Smooth muscle cell of the brain vasculature (primary cell): ENCODE measurements around the gene AQP7.
"Not testable (repeated sequence)": the region's sequence is repeated elsewhere in the genome, so short reads cannot be mapped to it uniquely, and the experiment has no call there.

Experiments used
- DNase-seq: peaks from one replicate; pipeline ENCODE4 v3.0.0-alpha.2; 2012; ENCODE audit warnings: low read depth, low spot score

AQP7 gene

GRCh38 chr9:33433871-33434270 is 31.5 kb upstream of the AQP7 start:
- no peak for DNase-seq

DNA sequence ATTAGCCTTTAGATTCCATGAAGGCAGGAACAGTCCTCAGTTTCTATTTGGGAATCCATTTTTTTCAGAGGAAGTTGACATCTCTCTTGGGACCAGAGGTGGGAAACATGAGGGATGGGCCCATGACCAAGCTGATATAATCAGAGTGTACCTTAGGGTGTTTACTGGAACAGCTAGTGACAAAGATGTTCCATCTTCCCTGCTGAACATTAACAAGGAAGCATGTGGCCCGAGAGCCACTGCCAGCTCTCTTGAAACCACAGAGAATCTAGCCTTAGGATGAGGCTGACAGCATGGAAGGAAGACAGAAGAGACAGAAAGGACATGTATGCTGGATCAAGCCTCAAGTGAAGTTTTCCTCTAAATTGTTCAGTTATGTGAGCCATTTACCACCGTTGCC is 29.1 kb upstream of the AQP7 start:
- DNase-seq, result no peak

GRCh38 chr9:33430942-33431341 is 28.6 kb upstream of the AQP7 start:
- no peak for DNase-seq

- DNase-seq, result no peak
Observed at GRCh38 chr9:33429256-33429985, 27.1 kb upstream of the AQP7 start.

DNA sequence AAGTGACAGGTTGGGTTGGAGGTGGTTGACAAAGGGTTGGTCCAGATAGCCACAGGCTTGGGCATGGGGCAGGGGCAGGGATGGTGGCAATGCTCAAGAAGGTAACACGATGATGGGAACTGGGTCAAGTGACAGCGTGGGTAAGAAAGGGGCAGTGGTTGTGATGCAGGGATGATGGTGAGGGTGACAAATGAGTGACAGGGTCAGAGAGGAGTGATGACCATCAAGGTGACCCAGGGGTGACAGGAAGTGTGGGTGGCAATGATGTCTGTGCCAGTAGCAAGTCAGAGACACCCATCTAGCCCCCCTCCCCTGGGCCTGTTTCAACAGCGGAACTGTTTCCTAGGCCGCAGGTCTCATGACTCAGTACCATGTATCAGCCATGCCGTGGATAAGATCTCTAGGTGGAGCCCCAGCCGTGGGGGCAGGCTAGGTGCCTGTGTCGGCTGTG is 24.5 kb upstream of the AQP7 start:
- DNase-seq, result no peak

GRCh38 chr9:33425128-33425533 is 22.8 kb upstream of the AQP7 start:
- DNase-seq, result no peak

DNA sequence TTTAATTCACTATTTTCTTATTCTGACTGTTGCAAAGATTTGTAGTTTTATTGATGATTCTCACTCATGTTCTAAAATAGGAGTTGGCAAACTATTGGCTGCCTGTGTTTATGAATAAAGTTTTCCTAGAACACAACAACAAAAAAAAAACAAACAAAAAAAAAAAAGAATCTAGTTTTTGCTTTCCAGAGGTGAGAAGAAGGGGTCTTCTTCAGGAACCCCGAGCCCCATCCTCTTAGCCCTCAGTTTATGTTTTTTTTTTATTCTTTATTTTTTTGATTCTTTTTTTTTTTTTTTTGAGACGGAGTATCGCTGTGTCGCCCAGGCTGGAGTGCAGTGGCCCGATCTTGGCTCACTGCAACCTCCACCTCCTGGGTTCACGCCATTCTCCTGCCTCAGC is 22.1 kb upstream of the AQP7 start:
- DNase-seq, result not testable (repeated sequence)

DNA sequence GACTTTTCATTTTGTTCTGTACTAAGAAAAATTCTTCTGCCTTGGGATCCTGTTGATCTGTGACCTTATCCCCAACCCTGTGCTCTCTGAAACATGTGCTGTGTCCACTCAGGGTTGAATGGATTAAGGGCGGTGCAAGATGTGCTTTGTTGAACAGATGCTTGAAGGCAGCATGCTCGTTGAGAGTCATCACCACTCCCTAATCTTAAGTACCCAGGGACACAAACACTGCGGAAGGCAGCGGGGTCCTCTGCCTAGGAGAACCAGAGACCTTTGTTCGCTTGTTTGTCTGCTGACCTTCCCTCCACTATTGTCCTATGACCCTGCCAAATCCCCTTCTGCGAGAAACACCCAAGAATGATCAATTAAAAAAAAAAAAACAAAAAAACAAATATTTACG is 21.7 kb upstream of the AQP7 start:
- DNase-seq, result not testable (repeated sequence)

DNA sequence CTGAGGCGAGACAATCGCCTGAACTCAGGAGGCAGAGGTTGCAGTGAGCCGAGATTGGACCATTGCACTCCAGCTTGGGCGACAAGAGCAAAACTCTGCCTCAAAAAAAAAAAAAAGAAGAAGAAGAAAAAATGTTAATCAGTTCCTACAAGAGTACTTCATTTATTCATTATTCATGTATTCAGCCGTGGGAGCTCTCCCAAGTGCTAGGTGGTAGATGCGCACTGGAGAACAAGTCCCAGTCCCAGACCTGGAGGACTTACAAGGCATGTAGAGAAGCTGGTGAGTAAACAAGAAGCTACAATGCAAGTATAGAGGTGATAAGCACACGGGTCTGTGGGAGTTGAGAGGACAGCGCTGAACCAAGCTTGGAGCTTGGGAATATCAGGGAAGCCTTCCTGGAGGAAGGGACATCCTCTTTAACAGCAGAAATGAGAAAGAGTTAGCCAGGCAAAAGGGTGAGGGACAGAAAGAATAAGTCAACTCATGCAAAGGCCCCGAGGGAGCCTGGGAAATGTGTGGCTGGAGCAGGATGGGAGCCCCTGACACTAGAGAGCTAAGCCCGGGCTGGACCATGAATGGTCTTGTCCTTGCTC is 17.4 kb upstream of the AQP7 start:
- DNase-seq, result no peak

- no peak for DNase-seq
Observed at GRCh38 chr9:33418090-33418489, 15.7 kb upstream of the AQP7 start.

DNA sequence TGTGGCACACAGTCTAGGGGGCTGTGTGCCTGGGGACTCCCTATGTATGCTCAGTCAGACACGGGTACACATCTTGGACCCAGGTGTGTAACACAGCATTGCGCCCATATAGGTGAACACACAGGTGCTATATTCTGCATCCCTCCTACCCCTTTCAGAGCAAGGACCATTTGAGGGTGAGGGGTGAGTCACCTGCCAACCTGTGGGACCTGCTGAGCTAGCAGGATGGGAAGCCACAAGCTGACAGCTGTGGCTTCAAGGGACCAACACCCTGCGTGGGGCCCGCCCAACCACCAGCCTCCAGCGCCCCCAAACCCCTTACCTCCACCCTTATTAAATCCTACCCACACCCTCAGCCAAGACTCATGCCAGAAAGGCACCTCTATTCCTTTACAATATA is 14.6 kb upstream of the AQP7 start:
- no peak for DNase-seq

DNA sequence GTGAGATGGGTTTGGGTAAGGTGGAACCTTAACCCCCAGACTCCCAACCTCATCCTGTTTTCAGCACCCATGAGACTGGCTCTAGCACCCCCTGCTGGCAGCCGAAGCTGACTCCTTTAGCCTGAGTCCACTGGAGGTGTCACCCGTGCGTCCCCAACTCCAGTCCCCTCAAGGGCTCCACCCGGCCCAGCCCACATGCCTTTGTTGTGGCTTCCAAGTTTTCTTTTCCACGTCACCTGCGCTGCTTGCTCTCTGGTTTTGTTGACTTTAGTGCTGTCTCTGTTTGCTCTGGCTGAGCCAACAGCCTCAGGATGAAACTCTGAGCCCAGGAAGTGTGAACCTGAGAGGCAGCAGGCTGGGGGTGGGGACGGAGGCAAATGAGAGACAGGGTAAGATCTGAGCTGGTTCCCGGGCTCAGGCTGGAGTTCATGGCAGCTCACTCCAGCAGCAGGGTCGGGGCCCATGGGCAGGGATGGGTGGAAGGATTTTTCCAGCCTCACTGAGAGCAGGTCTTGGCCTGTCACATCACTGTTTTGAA is 13.2 kb upstream of the AQP7 start:
- no peak for DNase-seq

- no peak for DNase-seq
Observed at GRCh38 chr9:33414889-33415500, 12.6 kb upstream of the AQP7 start.

DNA sequence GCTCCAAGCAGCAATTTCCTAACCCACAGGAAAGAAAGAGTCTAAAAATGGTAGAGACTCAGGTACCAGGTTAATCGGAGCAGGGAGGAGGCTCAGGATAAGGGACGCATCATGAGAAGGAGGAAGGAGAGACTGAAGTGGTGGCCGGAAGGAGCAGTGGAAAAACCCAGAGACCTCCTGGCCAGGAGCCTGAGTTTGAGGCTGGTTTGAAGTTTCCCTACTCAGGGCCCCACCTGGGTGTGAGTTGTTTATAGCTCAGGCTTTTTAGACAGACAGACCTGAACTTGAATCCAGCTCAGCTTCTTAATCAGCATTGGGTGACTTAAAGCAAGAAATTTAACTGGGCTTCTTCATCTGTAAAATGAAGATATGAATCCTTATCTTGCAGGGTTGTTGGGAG is 11.9 kb upstream of the AQP7 start:
- no peak for DNase-seq

- no peak for DNase-seq
Observed at GRCh38 chr9:33408087-33408486, 5.7 kb upstream of the AQP7 start.

- DNase-seq, result no peak
Observed at GRCh38 chr9:33407061-33407460, 4.7 kb upstream of the AQP7 start.

DNA sequence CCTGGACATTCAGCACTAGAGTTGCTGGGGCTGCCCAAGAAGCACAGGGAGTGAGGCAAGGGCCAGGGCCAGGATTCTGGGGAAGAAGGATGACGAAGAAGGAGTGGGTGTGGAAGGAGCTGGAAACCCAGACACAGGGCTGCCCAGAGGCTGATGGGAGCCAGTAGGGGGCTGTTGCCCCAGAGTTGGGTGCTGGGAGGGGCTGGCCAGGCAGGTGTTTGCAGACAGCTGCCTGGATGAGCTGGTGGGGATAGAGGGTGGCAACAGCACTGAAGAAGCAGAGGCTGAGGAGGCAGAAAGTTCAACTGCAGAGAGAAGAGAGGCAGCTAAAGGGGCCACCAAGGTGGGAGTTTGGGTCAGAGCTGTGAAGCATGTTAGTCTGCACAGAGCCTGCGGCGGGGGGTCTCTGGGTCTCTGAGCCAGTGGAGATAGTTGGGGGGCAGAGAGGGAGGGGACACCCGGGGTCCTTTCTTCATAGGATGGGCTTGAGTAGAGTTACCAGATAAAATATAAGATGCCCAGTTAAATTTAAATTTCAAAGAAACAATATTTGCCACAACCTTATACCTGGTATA is 2.5 kb upstream of the AQP7 start:
- no peak for DNase-seq

DNA sequence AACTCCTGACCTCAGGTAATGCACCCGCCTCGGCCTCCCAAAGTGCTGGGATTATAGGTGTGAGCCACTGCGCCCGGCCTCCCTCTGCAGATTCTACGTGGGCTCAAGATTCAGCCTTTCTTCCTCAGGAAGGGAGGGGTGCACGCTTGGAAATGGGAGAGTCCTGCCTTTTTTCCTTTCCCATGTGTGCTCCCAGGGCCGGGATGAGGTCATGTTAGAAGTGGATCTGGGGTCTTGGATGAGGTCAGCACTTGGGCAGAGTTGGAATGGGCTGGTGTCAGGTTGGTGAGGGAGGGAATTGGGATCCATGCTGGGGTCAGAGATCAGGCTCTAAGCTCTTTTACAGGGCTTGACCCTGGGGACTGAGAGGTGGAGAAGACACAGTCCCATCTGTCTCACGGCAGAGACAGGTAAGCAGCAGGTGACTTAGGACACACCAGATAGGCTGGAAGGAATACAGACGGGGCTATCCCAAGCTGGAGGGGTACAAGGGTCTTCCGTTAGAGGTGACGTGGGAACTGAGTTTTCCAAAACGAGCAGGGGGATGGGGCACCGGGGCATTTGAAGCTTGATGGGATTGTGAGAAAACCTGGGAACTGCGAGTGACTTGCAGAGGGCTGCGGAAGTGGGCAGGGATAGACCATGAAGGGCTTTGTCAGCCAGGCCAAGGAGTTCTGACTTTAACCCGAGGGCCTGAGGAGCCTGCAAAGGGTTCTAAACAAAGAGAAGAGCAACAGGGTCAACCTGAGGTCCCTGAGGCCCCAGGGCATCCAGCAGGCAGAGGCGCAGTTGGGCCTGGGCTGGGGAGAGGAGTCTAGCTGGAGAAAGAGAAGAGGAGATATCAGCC is 1.8 kb upstream of the AQP7 start:
- no peak for DNase-seq

GRCh38 chr9:33401809-33402208 is 559 bp downstream of the AQP7 start:
- DNase-seq, result not testable (repeated sequence)

DNA sequence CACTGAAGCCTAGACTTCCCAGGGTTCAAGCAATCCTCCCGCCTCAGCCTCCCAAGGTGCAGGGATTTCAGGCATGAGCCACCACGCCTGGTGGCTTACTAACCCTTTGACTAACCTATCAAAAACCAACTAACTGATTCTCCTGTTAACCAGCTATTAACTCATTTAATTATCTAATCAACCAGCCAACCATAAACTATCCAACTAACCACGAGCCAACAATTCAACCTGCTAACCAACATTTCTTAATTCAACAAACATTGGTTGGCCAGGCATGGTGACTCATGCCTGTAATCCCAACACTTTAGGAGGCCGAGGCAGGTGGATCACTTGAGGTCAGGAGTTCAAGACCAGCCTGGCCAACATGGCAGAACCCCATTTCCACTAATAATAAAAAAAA is 3.3 kb downstream of the AQP7 start:
- DNase-seq, result not testable (repeated sequence)

DNA sequence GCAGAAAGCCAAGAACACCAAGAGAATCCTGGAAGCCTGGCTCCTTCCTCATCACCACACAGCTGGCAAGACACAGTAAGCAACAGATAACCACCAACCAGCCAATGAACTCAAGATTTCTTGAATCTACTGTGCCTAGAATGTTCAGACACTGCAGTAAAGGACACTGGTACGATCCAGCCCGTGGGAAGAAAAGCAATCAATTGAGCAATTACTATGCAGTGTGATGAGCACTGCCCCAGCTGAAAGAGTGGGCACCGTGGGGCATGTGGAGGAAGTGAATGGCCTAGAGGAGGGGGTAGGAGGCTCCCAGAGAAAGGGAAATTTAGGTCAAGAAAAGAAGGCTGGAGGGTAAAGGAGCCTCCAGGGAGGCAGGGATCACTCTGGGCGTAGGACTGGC is 4.6 kb downstream of the AQP7 start:
- not testable (repeated sequence) for DNase-seq
